Measurements from ENCODE around the gene ZMAT5. TPM values are rescaled to one million over a fixed set of nuclear protein-coding genes. Genes with fewer than 3 reads are reported as not detected.

Gene ZMAT5
- total RNA-seq, 1 donor from 2014 or later = 24.4 TPM

DNA sequence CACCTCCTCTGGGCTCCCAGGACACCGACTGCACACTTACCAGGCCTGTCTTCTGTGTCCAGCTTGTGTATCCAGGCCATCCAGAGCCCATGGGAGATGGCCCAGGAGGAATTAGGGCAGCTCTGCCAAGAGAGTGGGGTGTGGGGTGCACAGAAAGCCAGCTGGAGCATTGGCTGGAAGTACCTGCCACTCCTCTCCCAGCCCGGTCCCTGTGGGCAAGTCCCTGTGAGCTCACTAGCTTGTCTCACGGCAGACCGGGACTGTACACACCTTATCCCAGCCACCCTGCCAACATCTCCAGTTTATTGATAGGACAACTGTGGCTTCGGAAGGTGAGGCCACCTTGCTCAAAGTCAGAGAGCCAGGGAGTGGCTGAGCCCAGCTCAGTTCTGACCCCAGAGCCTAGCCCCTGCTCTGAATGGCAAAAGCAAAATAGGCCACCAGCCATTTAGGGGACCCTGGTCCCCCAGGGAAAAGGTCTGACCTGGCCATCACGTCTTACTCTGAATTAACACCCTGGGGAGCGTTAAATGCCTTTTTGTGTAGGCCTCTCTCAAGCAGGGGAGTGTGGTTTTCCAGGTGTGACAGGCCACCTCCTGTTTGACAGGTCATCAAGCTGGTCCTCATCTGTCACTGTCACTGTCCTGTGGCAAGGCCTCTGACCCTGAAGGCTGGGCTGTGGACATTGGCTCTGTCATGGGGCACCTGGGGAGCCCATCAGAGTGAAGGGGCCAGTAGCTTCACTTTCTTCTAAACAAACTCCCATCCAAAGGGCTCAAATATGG is 15.4 kb upstream of the ZMAT5 start:
- Histone ChIP-seq H3K9me3 (ENCODE audit: insufficient read depth, low read depth, low read length) (no peaks in the 10 kb centered on the region), H3K4me3 (ENCODE audit: insufficient read depth, low read depth, low read length) (no peak overlapping the region), H3K9ac (ENCODE audit: low read length) (peak overlapping the region; percentile 44), H3K36me3 (ENCODE audit: insufficient read depth, low read length) (no peaks in the 10 kb centered on the region), H3K27ac (ENCODE audit: low read depth, low read length) (peak overlapping the region; percentile 97), H3K4me1 (ENCODE audit: insufficient read depth, low read length) (peaks cover 40% of the 10 kb centered on the region), H2AFZ (ENCODE audit: low read depth, low read length) (peak overlapping the region; percentile 21), H4K20me1 (ENCODE audit: insufficient read depth, low read length) (no peaks in the 10 kb centered on the region), H3K4me2 (ENCODE audit: low read length) (peak overlapping the region; percentile 13), H3K79me2 (ENCODE audit: insufficient read depth, low read length) (no peaks in the 10 kb centered on the region), H3K27me3 (ENCODE audit: insufficient read depth, low read length) (no peaks in the 10 kb centered on the region)
- H3K4me1 Mint-ChIP-seq (ENCODE audit: low read depth, unreplicated experiment) = peaks cover 34% of the 10 kb centered on the region
- FAIRE-seq = no peak
- H3K27ac Mint-ChIP-seq (ENCODE audit: unreplicated experiment) = peak overlapping the region; percentile 100
- H3K4me3 Mint-ChIP-seq (ENCODE audit: unreplicated experiment) = no peak overlapping the region
- peak; percentile 59 for DNase-seq (ENCODE audit: low read depth)
- no peaks in the 10 kb centered on the region for H3K9me3 Mint-ChIP-seq (ENCODE audit: unreplicated experiment)
- peaks cover 4% of the 10 kb centered on the region for H3K36me3 Mint-ChIP-seq (ENCODE audit: low read depth, unreplicated experiment)
- H3K27me3 Mint-ChIP-seq (ENCODE audit: low read depth, unreplicated experiment) = no peaks in the 10 kb centered on the region
- TF ChIP-seq EZH2 (IDR thresholded peaks at IDR 0.05; ENCODE audit: insufficient read depth, low read length) = no peak
- TF ChIP-seq, protein P1, sequence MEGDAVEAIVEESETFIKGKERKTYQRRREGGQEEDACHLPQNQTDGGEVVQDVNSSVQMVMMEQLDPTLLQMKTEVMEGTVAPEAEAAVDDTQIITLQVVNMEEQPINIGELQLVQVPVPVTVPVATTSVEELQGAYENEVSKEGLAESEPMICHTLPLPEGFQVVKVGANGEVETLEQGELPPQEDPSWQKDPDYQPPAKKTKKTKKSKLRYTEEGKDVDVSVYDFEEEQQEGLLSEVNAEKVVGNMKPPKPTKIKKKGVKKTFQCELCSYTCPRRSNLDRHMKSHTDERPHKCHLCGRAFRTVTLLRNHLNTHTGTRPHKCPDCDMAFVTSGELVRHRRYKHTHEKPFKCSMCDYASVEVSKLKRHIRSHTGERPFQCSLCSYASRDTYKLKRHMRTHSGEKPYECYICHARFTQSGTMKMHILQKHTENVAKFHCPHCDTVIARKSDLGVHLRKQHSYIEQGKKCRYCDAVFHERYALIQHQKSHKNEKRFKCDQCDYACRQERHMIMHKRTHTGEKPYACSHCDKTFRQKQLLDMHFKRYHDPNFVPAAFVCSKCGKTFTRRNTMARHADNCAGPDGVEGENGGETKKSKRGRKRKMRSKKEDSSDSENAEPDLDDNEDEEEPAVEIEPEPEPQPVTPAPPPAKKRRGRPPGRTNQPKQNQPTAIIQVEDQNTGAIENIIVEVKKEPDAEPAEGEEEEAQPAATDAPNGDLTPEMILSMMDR (IDR thresholded peaks at IDR 0.05; ENCODE audit: insufficient read depth, low read depth, low read length) = no peak

DNA sequence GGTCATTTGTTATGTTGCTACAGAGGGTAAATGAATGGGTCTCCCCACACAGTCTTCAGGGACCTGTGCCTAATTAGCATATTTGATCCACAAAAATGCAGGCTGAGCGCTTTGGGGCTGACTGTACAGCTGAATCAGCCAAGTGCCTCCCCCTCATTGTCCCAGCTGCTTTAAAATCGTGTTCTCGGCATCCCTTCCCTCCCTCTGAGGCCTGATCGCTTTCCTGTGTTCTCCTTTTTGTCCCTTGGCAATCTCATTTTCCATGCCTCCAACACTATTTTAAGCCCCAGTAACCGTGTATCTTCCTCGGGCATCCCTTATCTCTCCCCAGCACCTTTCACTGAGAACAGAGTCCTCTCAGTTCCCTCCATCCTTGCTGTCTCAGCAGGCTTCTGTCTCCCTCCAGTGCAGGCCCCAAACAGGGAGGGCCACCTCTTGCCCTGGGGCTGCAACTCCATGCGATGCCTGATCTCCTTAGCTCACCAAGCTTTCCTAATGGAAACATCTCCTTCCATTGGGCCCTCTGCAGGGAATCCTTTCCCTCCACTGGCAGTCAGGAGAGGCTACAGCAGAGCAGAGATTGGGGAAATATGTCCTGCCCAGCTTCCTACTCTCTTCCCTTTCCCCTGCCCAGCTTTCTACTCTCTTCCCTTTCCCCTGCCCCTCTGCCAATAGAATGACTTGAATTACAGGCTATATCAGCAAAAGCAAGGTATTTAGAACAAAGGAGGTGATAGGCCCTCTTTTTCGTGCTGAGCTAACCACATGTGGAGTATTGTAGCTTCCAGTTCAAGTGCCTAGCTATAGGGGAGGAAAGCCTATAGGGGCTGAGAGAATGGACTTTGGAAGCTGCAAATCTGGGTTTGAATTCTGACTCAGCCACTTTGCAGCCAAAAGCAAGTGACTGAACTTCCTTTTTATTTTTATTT is 14.2 kb upstream of the ZMAT5 start:
- Mint-ChIP-seq H3K27ac (ENCODE audit: unreplicated experiment) (peak overlapping the region; percentile 100), H3K27me3 (ENCODE audit: low read depth, unreplicated experiment) (no peaks in the 10 kb centered on the region), H3K4me3 (ENCODE audit: unreplicated experiment) (peak overlapping the region; percentile 64), H3K9me3 (ENCODE audit: unreplicated experiment) (no peaks in the 10 kb centered on the region), H3K4me1 (ENCODE audit: low read depth, unreplicated experiment) (peaks cover 34% of the 10 kb centered on the region), H3K36me3 (ENCODE audit: low read depth, unreplicated experiment) (no peaks in the 10 kb centered on the region)
- Histone ChIP-seq H3K36me3 (ENCODE audit: insufficient read depth, low read length) (no peaks in the 10 kb centered on the region), H3K9ac (ENCODE audit: low read length) (peak overlapping the region; percentile 86), H3K27me3 (ENCODE audit: insufficient read depth, low read length) (no peaks in the 10 kb centered on the region), H4K20me1 (ENCODE audit: insufficient read depth, low read length) (no peaks in the 10 kb centered on the region), H3K27ac (ENCODE audit: low read depth, low read length) (peak overlapping the region; percentile 97), H3K9me3 (ENCODE audit: insufficient read depth, low read depth, low read length) (no peaks in the 10 kb centered on the region), H2AFZ (ENCODE audit: low read depth, low read length) (peak overlapping the region; percentile 68), H3K4me3 (ENCODE audit: insufficient read depth, low read depth, low read length) (peak overlapping the region; percentile 15), H3K4me1 (ENCODE audit: insufficient read depth, low read length) (peaks cover 40% of the 10 kb centered on the region), H3K79me2 (ENCODE audit: insufficient read depth, low read length) (no peaks in the 10 kb centered on the region), H3K4me2 (ENCODE audit: low read length) (peak overlapping the region; percentile 81)
- TF ChIP-seq, protein P1 (IDR thresholded peaks at IDR 0.05; ENCODE audit: insufficient read depth, low read depth, low read length) = no peak
- no peak for TF ChIP-seq EZH2 (IDR thresholded peaks at IDR 0.05; ENCODE audit: insufficient read depth, low read length)
- DNase-seq (ENCODE audit: low read depth) (peak; percentile 93), FAIRE-seq (peak; percentile 99)

Data from astrocyte (in vitro differentiated cells and primary cell).